ENCODE results near the gene DENND1B. TPM values are rescaled to one million over a fixed set of nuclear protein-coding genes. Genes with fewer than 3 reads are reported as not detected.
"Not testable (repeated sequence)": the region's sequence is repeated elsewhere in the genome, so short reads cannot be mapped to it uniquely, and the experiment has no call there.

DENND1B gene
- total RNA-seq, 1 donor from 2014 or later = 65.2 TPM

DNA sequence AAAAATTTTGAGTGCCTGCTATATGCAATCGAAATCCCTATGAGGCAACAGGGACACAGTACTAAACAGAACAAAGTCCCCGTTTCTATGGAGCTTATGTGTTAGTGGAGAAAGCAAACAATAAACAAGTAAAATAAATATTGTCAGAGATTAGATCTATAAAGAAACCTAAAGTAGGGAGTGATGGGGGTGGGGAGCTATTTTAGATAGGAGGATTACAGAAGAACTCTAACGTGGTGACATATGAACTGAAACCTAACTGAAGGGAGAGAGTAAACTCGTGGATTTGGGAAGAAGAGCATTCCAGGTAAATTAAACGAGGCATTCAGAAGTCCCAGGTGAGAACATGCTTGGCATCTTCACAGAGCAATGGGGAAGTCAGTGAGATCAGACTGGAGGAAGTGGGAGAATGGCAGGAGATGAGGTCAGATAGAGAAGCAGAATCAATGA lies 154.5 kb downstream of the DENND1B start:
- DNase-seq = no peak

DNA sequence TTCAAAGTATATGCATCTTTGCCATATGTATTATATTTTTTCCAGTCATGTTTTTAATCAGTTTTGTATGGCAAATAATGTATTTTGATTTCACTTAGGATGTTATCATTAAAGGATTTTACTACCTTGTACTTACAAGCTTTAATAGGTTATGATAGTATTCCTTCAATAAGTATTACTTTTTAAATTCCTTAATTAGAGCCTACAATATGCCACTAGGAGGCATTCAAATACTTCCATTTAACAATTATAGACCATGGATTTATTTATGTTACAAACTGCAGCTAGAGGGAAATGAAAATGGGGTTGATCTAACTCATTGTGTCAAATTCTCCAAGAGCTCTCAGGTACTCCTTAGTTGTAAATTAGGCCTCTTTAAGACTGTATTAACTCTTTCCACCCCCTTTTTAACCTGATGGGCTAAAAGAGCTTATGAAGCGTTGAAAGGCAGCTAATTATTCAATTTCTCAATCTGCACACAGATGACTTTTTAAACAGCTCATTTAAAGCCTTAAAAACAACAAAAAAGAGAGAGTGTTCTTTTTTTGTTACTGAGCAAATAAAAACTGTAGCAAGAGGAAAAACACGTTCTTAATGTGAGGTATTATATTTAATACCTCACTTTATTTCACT lies 156.2 kb downstream of the DENND1B start:
- no peak for DNase-seq

DNA sequence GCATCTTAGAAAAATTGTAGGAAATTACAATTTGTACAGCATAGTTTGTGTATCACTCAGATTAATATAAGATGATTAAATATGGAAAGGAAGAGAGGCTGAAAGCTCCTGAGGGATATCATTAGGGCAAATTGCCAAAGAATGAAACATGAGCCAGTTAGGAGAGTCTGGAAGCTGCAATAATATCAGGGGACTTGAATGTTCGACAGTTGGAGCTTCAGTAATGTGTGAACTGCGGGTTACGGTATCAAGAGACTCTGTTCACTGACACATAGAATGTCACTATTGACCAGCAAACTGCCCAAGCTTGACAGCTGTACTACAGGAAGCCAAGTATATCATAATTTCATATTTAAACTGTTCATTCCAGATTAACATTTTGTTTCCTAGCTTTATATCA lies 157.2 kb downstream of the DENND1B start:
- no peak for DNase-seq

DNA sequence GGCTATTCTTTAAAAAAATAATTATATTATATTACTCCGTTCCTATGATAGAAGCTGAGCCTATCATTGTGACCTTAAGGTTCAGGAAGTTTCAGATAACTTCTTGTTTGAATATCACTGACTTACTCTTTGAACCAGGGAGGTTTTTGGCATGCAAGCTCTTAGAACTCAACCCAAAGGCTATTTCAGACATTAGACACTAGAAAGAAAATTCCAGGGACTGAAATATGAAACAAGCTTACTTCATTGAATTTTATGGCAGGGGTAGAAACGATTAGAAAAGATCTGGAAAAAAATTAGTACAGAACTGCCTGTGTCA lies 159.6 kb downstream of the DENND1B start:
- no peak for DNase-seq

DNA sequence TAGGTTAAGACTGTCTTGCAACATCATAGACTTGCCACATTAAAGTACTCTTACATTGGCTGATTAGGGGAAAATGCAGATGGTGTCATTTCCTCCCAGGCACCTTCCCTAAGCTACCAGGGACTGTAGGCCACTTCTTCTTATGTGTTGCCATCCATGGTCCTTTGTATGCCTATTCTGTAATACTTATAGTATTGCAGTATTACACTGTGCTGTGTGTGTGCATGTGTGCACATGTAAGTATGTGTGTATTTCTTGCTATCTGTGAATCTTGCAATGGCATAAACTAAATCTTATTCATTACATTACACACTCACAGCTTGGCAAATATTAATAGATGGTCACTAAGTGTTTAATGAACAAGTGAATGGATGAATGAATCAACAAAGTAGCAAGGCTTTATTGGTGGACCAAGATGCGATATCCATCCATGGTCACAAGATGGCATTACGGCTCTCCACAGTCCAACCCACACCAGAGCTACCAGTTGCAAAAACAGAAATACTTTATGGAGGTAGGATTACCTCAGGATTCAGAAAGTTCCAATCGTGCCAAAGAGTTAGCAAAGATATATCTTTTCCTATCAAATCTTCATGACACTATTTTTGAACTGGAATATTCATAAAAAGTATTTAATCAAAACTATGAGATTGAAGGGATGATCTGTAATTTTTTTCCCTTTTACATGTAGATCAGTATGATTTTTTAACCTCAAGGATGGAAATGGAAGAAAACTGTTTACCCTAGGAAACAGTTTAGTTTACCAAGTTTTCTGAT lies 160.2 kb downstream of the DENND1B start:
- no peak for DNase-seq

DNA sequence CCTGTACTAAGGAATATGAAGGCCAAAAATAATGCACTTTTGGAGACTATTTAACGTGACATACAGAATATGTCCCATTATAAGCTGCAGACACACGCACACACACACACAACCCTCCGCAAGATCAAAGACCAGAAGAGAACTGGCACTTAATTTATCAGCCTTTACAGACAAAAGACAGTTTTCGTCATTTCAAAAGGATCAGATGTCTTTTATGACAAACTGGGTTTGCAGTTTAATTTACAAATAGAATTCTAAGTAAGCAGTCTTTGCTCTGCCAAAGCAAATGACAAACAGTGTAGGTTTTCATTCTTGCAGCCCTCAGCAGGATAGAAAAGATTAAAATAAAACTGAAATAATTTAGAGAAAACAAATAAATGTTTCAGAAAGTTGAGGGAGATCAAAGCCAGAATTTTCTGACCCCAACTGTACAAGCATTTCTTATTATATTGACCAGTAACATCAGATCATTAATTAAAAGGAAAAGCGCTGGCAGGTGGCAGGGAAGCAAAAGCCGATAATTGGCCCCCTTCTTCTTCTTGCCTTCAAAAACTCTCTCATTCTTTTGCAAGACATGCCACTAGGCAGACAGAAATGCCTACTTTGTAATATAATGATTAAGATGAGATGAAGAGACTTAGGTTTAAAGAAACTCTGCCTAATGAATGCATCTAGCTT lies 169.0 kb downstream of the DENND1B start:
- DNase-seq = no peak

DNA sequence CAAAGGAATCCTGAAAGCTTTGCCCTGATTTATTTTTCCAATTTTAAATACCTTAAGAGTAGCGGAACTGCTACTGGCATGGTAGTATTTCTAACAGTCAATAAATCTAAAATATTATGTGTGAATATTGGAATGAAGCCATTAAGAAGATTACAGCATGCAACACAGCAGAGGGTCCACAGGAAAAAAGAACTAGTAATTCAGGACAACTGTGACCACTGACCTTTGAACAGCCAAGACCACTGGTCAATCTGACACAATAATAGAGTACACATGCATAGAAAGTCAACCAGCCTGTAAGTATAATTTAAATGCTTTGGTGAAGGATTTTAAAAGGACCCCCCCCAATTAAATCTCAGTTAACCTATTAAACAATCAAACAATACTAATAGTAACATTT lies 171.0 kb downstream of the DENND1B start:
- no peak for DNase-seq

DNA sequence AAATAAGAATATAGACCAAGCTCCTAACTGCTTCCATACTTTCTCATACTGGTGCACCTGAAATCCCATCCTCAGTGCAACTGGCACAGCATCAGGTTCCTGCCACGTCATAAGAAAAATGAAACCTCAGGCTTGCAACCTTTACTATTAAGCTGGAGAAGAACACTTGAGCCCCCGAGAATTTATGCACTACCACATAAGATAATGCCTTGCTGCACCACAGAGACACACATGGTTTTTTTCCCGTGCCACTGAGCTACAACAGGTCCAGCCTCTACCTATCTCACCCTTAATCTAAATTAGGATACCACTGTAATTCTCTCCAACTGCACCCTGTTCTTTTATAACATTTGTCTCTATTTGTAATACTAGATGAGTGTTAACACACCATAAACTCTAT lies 174.5 kb downstream of the DENND1B start:
- no peak for DNase-seq

DNA sequence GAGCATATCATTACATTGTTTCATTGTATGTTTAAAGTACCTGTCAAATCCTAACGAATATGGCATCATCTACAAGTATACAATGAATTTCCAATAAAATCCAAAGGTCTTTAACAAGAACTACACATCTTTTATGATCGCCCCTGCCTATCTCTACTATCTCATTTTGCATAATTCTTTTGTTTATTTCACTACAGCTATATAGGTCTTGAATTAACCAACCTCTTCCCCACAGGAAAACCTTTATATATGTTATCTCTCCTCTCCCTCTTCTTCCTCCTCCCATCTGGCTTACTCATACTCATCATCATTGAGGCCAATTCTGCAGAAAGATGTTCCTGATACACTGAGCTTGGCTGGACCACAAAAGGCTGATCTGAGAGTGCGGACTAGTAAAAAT lies 175.5 kb downstream of the DENND1B start:
- DNase-seq = no peak

DNA sequence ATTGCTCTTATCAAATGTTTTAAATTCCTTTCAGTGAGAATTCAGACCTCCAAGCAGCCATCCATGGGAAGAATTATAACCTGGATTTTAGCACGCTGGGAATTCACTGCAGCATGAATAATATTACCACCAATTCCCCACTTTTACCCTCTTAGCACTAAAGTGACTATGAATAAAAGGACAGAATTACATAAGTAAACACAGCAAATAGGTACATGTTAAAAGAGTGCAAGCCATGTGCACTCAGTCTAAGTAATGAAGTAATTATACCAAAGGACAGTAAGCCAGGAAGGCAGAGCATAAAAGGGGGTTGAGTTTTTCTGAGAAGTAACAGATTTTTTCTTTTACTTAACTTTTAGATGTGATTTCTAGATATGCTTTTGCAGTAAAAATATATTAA lies 176.3 kb downstream of the DENND1B start:
- DNase-seq = no peak

DNA sequence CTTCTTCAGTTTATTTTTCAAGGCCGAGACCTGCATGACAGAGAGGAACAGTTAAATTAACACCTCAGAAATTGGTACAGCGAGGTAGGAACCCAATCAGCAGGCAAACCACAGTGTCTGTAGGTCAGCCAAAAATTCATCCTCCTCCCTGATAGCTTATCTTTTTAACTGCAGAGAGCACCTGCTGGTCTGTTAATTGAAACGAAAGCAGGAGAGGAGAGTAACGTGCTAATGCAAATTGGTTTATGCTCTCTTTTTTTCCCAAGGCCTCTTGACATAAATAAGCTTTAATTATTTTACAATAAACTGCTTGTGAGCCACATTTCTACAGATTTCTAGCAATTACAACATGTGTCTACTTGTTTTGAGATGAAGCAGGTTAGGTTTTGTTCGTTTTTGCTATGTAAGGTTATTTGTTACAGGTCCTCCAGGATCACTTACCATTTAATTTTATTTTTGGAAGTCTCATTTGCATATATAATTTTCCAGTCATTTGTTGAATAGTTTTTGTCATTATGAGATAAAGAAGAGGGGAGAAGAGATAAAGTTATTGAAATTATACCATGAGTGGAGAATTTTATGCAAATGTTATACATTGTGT lies 179.9 kb downstream of the DENND1B start:
- no peak for DNase-seq

DNA sequence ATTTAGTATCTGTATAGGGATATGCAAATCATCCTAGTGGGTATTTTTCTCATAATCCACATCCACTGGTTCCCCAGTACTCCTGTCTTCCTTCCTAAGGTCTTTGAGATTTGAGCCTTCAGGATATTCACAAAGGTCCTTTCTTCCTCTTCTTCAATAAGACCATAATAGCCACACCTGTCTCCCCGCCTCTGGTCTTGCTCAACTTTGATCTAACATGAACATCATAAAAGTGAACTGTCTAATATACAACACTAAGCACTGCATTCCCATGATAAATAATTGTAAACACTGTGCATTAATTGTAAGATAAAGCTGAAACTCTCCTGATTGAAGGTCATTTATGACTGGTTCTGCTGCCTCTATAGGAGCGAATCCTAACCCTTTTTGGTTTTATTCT lies 184.6 kb downstream of the DENND1B start:
- no peak for DNase-seq

DNA sequence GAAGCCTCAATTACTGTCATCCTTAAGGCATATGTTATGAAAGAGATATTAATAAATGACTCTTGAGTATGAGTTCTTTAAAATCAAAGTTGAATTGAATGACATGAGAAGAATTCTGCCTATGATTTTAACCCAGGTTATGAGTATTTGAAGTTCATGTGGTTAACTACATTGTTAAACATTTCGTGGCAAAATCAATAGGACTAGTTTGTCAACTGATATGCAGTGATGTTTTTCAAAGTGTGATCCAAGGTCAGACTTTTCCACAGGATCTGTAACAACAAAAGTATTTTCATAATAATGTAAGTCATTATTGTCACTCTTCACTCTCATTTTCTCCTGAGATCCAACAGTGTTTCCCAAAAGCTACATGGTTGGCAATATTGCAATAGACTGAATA lies 189.5 kb downstream of the DENND1B start:
- DNase-seq = no peak

DNA sequence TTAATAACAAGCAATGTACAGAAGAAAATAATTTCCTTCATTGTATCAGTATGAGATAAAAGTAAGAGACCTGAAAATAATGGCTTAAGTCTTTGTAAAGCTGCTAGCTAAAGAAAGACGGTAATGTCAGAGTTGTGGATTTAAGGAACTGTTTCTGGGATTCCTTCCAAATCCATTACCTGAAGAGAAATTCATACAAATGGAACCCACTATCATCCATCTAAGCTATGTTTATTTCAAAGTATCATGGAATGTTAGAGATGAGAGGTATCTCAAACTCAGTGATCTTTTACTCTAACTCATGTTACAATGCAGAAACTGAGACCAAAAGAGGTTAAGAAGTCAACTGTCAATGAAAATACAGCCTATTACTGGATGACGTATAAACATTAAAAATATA lies 197.7 kb downstream of the DENND1B start:
- DNase-seq = no peak

DNA sequence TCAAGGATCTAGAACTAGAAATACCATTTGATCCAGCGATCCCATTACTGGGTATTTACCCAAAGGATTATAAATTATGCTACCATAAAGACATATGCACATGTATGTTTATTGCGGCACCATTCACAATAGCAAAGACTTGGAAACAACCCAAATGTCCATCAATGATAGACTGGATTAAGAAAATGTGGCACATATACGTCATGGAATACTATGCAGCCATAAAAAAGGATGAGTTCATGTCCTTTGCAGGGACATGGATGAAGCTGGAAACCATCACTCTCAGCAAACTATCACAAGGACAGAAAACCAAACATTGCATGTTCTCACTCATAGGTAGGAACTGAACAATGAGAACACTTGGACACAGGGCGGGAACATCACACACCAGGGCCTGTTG lies 199.7 kb downstream of the DENND1B start:
- not testable (repeated sequence) for DNase-seq

DNA sequence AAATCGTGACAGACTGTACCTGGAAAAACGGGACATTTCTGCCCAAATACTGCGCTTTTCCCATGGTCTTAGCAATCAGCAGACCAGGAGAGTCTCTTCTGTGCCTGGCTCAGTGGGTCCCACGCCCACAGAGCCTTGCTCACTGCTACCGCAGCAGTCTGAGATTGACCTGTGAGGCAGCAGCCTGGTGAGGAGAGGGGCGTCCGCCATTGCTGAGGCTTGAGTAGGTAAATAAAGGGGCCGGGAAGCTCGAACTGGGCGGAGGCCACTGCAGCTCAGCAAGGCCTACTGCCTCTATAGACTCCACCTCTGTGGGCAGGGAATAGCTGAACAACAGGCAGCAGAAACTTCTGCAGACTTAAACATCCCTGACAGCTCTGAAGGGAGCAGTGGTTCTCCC lies 203.1 kb downstream of the DENND1B start:
- no peak for DNase-seq

DNA sequence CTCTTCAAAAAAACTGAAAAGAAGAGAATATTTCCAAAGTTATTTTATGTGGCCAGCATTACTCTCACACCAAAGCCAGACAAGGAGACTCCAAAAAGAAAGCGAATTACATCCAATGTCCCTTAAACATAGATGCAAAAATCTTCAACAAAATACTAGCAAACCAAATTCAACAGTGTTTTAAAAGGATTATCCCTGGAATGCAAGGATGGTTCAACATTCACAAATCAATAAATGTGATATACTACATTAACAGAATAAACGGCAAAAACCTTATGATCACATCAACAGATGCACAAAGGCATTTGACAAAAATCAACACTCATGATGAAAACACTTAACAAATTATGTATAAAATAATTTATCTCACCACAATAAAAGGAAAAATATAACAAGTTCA lies 207.8 kb downstream of the DENND1B start:
- DNase-seq = no peak

DNA sequence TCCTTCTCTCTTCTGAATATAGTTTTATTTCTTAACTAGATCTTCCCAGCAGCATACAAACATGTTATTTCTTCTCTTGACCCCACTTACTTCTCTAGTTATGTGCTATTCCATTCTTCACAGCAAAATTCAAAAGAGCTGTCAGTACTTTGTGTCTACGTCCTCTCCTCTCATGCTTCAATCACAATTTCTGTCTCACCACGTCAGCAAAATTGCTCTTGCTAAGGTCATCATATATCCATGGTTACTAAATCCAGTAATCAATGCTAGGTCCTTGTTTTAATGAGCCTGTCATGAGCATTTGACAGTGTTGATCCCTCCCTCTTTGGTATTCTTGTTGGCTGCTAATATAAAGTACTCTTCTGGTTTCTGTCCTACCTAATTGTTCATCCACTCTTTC lies 214.2 kb downstream of the DENND1B start:
- no peak for DNase-seq

DNA sequence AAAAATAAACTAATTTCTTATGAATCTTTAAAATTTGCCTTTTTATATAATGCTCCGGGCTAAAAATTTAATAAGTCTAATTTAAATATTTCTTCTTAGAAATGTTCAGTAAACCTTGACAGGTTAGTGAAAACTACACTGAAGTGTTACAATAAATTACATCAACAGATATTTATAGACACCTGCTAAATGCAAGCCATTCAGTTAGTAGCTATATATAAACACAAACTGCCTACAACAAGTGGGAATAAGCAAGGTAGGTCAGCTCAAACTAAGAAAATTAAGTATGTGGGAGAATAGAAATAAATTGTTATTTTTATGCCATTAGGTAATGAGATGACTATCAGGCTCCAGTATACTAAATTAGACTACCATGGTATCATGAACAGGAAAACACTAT lies 215.6 kb downstream of the DENND1B start:
- DNase-seq = no peak

DNA sequence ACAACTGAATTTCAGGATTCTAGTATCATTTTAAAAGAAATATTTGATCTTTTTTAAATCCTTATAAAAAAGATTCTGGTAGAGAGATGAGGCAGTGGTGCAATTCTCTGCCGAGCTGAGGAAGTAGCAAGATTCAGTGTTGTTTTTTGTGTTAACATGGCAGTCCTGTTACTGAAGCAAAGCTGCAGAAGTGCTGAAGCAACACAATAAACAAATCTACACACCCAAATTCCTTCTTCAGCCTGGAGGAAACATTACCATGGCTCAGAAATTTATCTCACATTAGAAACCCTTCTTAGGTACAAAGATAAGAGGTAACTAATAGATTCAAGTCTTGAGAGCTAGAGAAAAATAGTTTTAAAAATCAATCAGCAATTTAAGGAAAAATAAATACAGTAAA lies 216.0 kb downstream of the DENND1B start:
- no peak for DNase-seq

DNA sequence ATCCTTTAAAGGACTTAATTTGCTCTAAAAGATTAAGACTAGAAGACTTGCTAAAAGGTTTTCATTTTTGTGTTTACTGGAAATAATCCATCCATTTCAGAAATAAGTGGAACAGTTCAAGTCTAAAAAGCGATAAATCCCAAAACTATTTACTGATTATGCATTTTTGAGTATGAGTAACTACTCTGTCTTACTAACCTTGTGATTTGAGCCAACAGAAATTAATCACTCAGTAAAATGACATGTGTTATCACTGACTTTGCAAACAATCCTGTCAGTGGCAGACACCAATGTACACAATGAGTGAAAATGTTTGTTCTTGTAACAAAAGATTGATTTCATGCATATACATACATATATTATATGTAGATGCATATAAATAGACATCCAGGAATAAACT lies 218.0 kb downstream of the DENND1B start:
- no peak for DNase-seq

DNA sequence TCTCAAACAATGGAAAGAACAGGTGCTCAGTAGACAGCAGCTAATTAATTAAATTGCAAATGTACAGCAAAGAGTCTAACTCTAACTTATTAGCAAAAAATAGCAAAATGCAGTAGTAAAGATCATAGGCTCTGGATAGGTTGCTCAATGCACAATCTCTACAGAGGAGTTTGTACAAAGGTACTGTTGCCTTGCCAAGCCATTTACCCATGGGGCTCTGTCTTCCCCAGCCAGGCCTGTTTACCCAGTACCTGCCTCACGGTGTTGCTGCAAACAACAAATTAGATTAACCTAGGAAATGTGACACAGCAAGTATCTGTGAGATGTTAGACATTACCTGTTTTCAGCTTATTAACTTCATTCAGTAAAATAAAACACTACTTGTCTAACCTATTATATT lies 222.0 kb downstream of the DENND1B start:
- DNase-seq = no peak

DNA sequence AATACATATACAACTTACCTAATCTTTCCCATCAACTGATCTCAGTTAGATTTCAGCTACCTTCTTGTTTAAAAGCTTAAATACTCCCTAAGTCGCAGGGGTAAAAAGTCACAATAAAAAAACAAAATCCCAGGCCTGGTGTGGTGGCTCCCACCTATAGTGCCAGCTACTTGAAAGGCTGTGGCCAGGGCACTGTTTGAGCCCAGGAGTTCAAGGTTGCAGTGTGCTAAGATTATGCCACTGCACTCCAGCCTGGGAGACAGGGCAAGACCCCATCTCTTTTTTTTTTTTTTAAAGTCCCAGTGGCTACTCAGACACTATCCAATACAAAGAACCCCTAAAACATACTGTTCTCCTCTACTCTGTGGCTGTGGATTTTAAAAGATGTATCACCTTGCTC lies 228.3 kb downstream of the DENND1B start:
- DNase-seq = no peak

DNA sequence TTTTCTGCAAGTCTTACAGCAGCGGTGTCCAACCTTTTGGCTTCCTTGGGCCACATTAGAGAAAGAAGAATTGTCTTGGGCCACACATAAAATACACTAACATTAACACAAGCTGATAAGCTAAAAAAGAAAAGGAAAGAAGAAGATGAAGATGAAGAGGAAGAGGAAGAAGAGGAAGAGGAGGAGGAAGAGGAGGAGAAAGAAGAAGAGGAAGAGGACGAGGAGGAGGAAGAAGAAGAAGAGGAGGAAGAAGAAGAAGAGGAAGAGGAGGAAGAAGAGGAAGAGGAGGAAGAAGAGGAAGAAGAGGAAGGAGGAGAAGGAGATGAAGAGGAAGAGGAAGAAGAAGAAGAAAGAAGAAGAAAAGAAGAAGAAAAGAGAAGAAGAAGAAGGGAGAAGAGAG lies 230.7 kb downstream of the DENND1B start:
- DNase-seq = no peak

Measured in occipital lobe (tissue), 2 donors.